Endothelial cell (in vitro differentiated cells): ENCODE data around the gene RAD51. TPM values are rescaled to one million over a fixed set of nuclear protein-coding genes. Genes with fewer than 3 reads are reported as not detected.

Experiments used
- DNase-seq: peaks from one replicate; pipeline ENCODE4 v3.0.0; 2021; ENCODE audit warnings: low spot score
- H3K27ac Mint-ChIP-seq: one replicate; pipeline ENCODE4 v1.8.0; 2021; ENCODE audit warnings: mixed read lengths, inconsistent platforms; ENCODE audit not compliant: unreplicated experiment
- H3K27me3 Mint-ChIP-seq: one replicate; pipeline ENCODE4 v1.8.0; 2021; ENCODE audit warnings: mild to moderate bottlenecking, moderate library complexity, mixed read lengths, inconsistent platforms; ENCODE audit not compliant: unreplicated experiment
- H3K36me3 Mint-ChIP-seq: one replicate; pipeline ENCODE4 v1.8.0; 2021; ENCODE audit warnings: mild to moderate bottlenecking, low read depth, mixed read lengths, inconsistent platforms; ENCODE audit not compliant: unreplicated experiment
- H3K4me1 Mint-ChIP-seq: one replicate; pipeline ENCODE4 v1.8.0; 2021; ENCODE audit warnings: mild to moderate bottlenecking, mixed read lengths, inconsistent platforms; ENCODE audit not compliant: unreplicated experiment
- H3K4me3 Mint-ChIP-seq: one replicate; pipeline ENCODE4 v1.8.0; 2021; ENCODE audit warnings: mild to moderate bottlenecking, mixed read lengths, inconsistent platforms; ENCODE audit not compliant: unreplicated experiment
- H3K9me3 Mint-ChIP-seq: one replicate; pipeline ENCODE4 v1.8.0; 2021; ENCODE audit warnings: mixed read lengths, inconsistent platforms; ENCODE audit not compliant: unreplicated experiment
- CTCF ChIP-seq: fragments of 200-600 bp; sonication (generic); IDR thresholded peaks from one replicate; pipeline ENCODE4 v1.5.0; 2021; ENCODE audit warnings: antibody characterized with exemption; ENCODE audit not compliant: unreplicated experiment
- total RNA-seq: library from RNA; stranded (reverse); fragmentation: NEBNext Ultra II Directional; extraction: Animal tissue kit (Norgen Biotek cat#: 25700); gene quantifications from one replicate; pipeline ENCODE4 v1.2.1, GENCODE V29; 2021; ENCODE audit not compliant: unreplicated experiment

The RAD51 gene
- total RNA-seq, 1 donor from 2014 or later, result 9.6 TPM

DNA sequence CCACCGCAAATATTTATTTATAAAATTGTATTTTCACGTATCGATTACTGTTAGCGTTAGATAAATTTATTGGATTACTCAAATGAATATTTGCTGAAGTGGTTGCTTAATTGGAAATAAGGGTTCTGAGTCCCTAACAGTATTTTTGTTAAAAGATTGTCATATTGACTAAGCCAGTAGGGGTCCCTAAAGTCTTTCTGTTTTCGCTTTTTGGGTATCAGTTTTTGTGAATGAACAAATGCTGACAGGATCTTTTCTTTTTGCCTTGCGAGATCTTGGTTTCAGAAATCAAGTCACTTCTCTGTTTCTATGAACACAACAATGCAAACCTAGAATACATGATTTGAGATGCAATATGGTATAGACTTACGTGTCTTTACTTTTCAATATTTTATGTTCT is 7.1 kb downstream of the RAD51 start:
- Mint-ChIP-seq H3K36me3 (peaks cover 4% of the 10 kb centered on the region), H3K27me3 (no peaks in the 10 kb centered on the region), H3K4me3 (no peak overlapping the region), H3K9me3 (no peaks in the 10 kb centered on the region), H3K4me1 (no peaks in the 10 kb centered on the region), H3K27ac (no peak overlapping the region)
- TF ChIP-seq CTCF, result peak; percentile 26
- DNase-seq, result no peak

DNA sequence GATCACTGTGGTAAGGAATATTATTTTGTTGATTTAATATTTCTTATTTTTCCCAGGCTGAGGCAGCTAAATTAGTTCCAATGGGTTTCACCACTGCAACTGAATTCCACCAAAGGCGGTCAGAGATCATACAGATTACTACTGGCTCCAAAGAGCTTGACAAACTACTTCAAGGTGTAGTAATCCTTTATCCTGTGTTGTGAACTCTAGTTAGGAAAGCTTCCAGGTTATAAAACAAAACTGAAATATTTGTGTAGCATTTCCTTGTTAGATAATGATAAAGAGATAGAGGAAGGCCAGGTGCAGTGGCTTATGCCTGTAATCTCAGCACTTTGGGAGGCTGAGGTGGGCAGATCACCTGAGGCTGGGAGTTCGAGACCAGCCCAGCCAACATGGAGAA is 11.1 kb downstream of the RAD51 start:
- H3K4me1 Mint-ChIP-seq, result no peaks in the 10 kb centered on the region
- DNase-seq, result no peak
- no peak overlapping the region for H3K27ac Mint-ChIP-seq
- no peaks in the 10 kb centered on the region for H3K9me3 Mint-ChIP-seq
- no peaks in the 10 kb centered on the region for H3K27me3 Mint-ChIP-seq
- no peak overlapping the region for H3K4me3 Mint-ChIP-seq
- peaks cover 7% of the 10 kb centered on the region for H3K36me3 Mint-ChIP-seq
- no peak for TF ChIP-seq CTCF

DNA sequence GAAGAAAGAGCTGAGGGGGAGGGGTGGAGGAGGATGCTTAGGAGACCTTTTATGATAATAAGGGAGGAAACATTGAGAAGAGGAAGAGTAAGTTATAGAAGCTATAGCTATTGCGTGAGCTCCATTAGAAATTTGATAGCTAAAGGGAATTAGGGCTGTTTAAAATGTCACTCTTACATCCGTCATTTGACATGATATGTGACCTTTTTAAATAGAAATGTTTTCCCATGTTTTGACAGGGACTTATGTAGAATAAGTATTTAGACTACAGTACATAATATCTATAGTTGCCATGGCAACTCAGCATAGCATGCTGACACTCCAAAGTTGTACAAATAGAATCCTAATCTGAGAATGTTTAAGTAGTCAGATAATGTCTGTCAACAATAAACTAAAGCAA is 19.2 kb downstream of the RAD51 start:
- H3K4me1 Mint-ChIP-seq, result no peaks in the 10 kb centered on the region
- no peak for DNase-seq
- TF ChIP-seq CTCF, result no peak
- no peaks in the 10 kb centered on the region for H3K27me3 Mint-ChIP-seq
- peaks cover 3% of the 10 kb centered on the region for H3K36me3 Mint-ChIP-seq
- H3K4me3 Mint-ChIP-seq, result no peak overlapping the region
- no peaks in the 10 kb centered on the region for H3K9me3 Mint-ChIP-seq
- H3K27ac Mint-ChIP-seq, result no peak overlapping the region

GRCh38 chr15:40716165-40716564 is 21.2 kb downstream of the RAD51 start:
- H3K4me1 Mint-ChIP-seq, result no peaks in the 10 kb centered on the region
- H3K9me3 Mint-ChIP-seq, result no peaks in the 10 kb centered on the region
- DNase-seq, result no peak
- H3K27ac Mint-ChIP-seq, result no peak overlapping the region
- no peak overlapping the region for H3K4me3 Mint-ChIP-seq
- TF ChIP-seq CTCF, result no peak
- no peaks in the 10 kb centered on the region for H3K27me3 Mint-ChIP-seq
- H3K36me3 Mint-ChIP-seq, result no peaks in the 10 kb centered on the region

GRCh38 chr15:40721701-40722100 is 26.7 kb downstream of the RAD51 start:
- Mint-ChIP-seq H3K9me3 (no peaks in the 10 kb centered on the region), H3K36me3 (no peaks in the 10 kb centered on the region), H3K27me3 (no peaks in the 10 kb centered on the region), H3K4me3 (no peak overlapping the region), H3K4me1 (no peaks in the 10 kb centered on the region), H3K27ac (no peak overlapping the region)
- TF ChIP-seq CTCF, result no peak
- DNase-seq, result no peak
